NAMALWA (cell line): Measurements from ENCODE around the gene DIP2B.
"Not testable (repeated sequence)": the region's sequence is repeated elsewhere in the genome, so short reads cannot be mapped to it uniquely, and the experiment has no call there.

ENCODE experiments used
- DNase-seq: peaks from one replicate; pipeline ENCODE4 v3.0.0-alpha.2; 2015; ENCODE audit warnings: low spot score

The DIP2B gene

GRCh38 chr12:50678650-50679365, 174.0 kb downstream of the DIP2B start:
- DNase-seq = no peak

DNA sequence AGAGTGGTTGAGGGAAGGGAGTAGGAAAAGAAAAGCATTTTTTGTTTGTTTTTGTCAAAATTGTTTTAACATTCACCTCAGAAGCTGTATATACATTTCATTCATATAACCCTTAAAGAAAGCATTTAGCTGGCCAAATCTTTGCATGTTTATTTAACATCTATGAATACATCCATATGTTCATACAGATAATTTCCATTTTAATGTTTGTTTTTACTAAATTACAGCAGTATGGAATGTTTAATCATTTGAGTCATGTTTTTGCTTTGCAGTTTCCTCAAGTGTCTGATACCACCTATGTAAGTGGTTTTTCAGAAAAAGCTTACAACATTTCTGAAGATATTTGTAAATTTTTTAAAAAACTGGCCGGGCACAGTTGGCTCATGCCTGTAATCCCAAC, 174.8 kb downstream of the DIP2B start:
- DNase-seq = no peak

DNA sequence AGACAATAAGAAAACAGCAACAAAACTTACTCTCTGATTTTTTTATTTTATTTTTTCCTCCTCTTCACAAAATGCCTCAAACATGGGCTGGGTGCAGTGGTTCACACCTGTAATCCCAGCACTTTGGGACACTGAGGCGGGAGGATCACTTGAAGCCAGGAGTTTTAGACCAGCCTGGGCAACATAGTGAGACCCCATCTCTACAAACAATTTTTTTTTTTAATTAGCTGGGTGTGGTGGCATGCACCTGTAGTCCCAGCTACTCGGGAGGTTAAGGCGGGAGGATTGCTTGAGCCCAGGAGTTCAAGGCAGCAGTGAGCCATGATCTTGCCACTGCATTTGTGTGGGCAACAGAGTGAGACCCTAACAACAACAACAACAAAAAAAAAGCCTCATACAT, 176.3 kb downstream of the DIP2B start:
- not testable (repeated sequence) for DNase-seq

DNA sequence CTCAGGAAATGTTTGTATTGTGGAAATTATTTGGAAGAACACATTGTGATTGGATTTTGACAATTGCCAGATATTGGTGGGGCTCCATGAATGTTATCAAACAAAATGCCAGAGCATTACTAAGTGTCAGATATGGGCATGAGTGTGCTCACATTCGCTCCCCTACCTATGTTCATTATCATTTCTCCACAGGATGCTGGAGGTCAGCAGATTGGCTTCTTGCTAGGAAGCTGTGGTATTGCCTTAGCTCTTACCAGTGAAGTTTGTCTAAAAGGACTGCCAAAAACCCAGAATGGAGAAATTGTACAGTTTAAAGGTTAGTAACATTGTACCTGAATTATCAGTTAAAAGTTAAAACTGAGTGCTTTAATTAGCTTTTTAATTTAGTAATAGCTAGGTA, 180.9 kb downstream of the DIP2B start:
- no peak for DNase-seq

DNA sequence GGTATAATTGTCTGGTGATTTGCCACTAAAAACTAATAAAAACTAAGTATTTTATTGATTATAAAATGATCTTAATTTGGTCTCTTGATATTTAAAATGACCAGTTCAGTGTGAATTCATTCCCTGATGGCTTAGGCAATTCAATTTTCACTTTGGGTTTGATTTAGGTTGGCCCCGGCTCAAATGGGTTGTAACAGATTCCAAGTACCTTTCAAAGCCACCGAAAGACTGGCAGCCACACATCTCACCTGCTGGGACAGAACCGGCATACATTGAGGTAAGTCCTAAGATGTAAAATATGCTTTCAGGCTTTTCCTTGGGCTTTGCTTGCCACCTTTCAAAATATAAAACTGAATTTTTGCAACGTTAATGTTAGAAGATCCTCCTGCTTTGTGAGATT, 181.6 kb downstream of the DIP2B start:
- DNase-seq = no peak

DNA sequence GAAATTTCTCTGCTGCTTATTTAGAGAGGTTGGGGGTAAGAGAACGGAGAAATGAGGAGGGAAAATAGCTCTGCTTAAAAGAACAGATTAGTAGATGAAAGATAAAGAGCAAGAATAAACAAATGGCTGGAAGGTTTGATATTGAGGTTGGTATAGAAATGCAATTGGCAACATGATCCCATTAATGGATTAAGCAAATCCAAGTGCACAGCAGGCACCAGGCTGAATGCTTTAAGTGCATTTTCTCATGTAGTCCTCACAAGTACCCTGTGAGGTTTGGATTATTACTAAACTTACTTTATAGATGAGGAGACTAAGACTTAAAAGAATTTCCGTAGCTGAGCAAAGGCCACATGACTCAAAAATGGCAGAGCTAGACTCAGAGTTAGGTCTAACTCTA, 182.2 kb downstream of the DIP2B start:
- no peak for DNase-seq

DNA sequence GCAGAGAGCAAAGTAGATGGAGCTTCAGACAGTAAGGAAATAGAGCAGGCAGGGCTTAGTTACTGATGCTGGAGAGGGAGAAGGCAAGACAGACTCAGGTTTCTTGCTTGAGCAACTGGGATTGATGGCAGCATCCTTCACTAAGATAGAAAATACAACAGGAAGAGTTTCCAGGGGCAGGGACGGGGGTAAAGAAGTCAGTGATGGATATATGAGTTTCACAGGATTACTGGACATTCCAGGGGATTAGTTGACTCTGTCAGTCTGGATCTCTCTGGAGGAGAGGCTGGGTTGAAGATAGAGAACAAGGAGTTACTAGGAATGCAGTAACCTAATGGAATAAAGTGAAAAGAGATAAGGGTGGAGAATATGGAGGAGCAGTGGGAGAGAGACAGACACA, 184.7 kb downstream of the DIP2B start:
- DNase-seq = no peak

DNA sequence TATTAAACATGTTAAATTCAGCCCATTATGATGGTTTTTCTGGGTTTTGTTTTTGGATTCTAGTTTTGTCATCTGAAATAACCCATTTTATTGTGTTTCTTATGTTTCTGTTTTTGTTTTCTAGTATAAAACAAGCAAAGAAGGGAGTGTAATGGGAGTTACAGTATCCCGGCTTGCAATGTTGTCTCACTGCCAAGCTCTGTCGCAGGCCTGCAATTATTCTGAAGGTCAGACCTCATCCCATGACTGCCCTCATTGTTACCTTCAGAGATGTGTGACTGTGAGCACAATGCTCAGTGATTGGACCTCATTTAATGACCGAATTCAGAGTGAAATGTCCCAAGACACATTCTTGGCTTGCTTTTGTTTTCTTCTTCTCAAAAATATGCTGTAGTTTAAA, 186.1 kb downstream of the DIP2B start:
- no peak for DNase-seq

- no peak for DNase-seq
Measured at GRCh38 chr12:50695961-50696360, 191.2 kb downstream of the DIP2B start.

GRCh38 chr12:50696931-50697330, 192.1 kb downstream of the DIP2B start:
- DNase-seq = no peak

GRCh38 chr12:50699154-50699553, 194.4 kb downstream of the DIP2B start:
- no peak for DNase-seq

- no peak for DNase-seq
Measured at GRCh38 chr12:50699940-50700339, 195.2 kb downstream of the DIP2B start.

DNA sequence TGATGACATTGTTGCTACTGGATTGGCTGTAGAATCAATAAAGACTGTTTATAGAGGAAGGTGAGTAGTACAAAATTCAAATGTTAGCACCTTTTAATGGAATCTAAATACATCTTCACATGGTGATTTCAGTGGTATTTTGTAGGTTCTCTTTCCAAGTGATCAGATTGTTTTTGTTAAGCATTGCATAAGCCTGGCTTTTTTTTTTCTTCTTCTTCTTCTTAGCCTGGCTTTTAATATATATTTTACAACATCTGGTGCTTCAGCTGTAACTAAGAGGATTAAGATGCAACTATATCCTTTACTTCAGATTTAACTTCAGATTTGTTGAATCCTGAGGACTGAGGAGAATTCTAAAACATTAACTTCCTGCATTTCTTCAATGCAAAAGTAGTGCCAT, 201.8 kb downstream of the DIP2B start:
- DNase-seq = no peak

DNA sequence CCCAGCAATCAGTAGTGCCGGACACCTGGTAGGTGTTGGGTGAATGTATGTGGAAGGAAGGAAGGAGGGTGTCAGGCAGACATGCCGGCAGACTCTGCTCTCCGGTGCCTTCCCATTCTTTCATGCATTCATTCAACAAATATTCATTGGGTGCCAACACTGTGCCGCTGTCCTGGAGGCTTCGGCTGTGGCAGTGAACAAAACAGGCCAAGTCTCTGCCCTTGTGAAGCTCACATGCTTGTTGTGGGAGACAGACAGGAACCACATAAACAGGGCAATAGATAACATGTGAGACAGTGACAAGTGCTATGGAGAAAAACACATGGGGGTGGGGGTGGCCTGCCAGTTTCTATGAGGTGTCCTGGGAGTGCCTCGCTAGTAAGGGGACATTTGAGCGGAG, 202.6 kb downstream of the DIP2B start:
- DNase-seq = no peak

DNA sequence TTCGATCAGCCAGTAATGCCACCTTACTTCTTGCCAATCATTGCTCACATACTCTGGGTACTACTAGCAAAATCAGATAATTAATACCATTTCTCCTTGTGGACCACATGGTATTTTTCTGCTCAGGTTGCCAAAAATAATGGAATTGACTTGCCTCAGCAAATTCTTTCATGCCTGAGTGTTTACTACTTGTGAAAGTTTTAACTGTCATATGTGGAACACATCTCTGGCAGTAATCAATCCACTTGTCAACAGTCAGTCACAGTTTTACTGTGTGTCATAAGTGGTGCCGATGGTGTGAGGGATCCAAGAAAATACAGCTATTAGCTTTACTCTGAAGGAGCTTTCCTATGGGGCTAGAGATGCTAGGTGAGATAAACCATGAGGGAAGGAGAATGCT, 203.8 kb downstream of the DIP2B start:
- no peak for DNase-seq

GRCh38 chr12:50711121-50711520, 206.3 kb downstream of the DIP2B start:
- no peak for DNase-seq

DNA sequence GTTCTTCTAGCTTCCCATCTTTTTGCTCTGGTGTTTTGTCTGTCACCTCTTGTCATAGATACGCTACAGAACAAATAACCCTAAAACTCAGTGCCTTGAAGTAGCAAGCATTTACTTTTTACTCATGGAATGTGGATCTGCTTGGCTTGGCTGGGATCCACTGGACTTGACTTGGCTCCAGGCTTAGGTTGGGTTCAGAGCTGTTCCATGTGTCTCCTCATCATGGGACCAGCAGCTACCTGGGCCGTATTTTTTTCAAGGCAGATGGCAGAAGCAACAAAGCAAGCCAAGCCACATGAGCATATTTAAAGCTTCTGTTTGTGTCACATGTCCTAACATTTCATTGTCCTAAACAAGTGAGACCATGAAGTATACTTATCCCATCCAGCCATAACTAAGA, 210.4 kb downstream of the DIP2B start:
- no peak for DNase-seq

- DNase-seq = no peak
Measured at GRCh38 chr12:50718760-50719159, 214.0 kb downstream of the DIP2B start.

GRCh38 chr12:50720085-50720484, 215.3 kb downstream of the DIP2B start:
- DNase-seq = no peak

GRCh38 chr12:50720501-50720900, 215.7 kb downstream of the DIP2B start:
- DNase-seq = no peak

DNA sequence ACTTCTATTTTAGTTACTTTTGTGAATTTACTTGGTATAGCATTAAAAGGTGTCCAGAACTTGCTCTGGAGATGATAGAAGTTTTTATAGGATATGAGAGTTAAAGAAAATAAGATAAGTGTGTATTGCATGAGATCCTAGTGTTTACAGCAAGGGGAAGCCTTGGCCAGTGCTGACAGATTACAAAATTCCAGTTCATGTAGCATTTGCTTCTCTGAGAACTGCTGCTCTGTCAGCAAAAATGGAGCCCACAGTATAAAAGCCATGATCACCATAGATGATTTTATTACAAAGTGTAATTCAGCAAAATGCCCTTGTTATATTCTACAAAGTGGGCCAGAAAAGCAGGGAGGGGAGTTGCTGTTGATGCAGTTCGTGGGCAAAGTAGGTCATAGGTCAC, 219.1 kb downstream of the DIP2B start:
- no peak for DNase-seq

DNA sequence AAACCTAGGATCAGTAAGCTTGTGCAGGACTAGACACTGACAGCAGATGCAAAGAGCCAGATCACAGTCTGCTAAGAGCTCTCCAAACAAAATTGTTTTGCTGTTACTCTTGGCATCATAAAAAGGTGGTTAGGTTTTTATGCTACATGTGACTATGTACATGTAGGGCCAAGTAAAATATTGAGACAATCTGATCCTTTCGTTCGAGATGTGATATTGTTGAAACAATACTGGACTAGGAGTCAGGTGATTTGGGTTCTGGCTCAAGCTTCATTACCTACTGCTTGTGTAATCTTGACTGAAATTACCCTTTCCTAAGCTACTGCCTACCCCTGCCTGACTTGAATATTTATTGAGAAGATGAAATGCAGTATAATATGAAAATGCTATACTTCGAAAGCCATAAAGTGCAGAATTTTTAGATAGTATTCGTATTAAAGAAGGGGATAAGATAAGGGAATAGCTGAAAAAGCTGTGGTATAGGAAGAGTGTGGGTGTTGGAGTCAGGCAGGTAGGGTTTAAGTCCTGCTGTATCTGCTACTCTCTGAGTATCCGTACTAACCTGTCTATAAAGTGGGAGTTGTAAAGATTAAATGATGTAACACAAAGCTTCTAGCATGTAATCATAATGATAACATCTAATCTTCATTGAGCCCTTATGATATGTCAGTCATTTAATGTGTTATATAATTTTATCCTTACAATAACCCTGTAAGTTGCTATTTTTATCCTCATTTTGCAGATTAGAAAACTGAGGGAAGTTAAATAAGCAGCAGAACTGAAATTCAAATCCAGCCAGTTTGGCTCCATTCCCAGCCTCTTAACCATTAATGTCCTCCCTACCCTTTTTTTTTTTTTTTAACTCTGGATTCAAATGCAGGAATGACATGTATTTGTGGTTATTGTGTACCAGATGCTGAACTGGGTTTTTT, 220.5 kb downstream of the DIP2B start:
- DNase-seq = no peak

DNA sequence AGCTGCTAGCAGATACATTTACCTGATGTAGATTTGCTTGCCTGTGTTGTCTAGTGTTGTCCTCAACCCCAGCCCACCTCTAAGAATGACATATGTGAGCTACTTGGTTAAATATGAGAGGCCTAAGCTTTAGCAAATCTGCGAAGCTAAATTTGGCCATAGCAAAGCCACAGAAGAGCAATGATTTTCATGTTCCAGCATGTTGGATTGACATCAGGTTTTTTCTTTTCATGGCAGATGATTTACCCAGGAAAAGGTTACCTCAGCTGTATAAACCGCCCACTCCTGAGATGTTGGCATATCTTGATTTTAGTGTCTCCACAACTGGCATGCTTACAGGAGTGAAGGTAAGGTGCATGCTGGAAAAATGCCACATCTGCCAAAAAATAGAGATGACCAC, 222.7 kb downstream of the DIP2B start:
- DNase-seq = no peak

GRCh38 chr12:50728417-50728816, 223.6 kb downstream of the DIP2B start:
- no peak for DNase-seq
